ENCODE data around the gene PM20D2. TPM values are rescaled to one million over a fixed set of nuclear protein-coding genes. Genes with fewer than 3 reads are reported as not detected.

Gene PM20D2
- total RNA-seq, 1 experiment from 2014 or later = 28.8 TPM

DNA sequence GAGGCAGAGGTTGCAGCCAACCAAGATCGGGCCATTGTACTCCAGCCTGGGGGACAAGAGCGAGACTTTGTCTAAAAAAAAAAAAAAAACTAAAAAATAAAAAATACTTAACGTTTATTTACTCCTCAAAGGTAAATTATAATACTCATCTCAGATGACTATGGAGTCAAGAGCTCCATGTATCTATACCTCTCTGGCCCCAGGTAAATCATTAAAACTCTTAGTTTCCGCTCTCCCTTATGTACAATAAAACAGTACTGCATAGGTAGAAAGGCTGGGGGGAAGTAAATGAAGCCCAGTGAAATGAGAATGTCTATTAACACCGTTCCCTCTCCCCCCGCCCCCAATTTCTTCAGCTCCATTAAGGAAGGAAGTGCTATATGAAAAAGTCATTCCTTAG, 29.2 kb upstream of the PM20D2 start:
- TF ChIP-seq, protein P1, sequence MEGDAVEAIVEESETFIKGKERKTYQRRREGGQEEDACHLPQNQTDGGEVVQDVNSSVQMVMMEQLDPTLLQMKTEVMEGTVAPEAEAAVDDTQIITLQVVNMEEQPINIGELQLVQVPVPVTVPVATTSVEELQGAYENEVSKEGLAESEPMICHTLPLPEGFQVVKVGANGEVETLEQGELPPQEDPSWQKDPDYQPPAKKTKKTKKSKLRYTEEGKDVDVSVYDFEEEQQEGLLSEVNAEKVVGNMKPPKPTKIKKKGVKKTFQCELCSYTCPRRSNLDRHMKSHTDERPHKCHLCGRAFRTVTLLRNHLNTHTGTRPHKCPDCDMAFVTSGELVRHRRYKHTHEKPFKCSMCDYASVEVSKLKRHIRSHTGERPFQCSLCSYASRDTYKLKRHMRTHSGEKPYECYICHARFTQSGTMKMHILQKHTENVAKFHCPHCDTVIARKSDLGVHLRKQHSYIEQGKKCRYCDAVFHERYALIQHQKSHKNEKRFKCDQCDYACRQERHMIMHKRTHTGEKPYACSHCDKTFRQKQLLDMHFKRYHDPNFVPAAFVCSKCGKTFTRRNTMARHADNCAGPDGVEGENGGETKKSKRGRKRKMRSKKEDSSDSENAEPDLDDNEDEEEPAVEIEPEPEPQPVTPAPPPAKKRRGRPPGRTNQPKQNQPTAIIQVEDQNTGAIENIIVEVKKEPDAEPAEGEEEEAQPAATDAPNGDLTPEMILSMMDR (conservative IDR thresholded peaks at IDR 0.05) = no peak
- TF ChIP-seq EZH2 (IDR thresholded peaks at IDR 0.05; ENCODE audit: low read depth) = no peak
- H3K36me3 ChIP-seq (ENCODE audit: low read depth) = no peaks in the 10 kb centered on the region
- ChIA-PET POLR2A (ENCODE audit: unreplicated experiment) (no interaction called here), CTCF (no interaction called here)
- peak overlapping the region; percentile 82 for H3K4me2 ChIP-seq
- intact Hi-C loops (cut with micrococcal nuclease; ENCODE audit: unreplicated experiment) = no loop called here
- H4K20me1 ChIP-seq (ENCODE audit: insufficient read depth) = no peaks in the 10 kb centered on the region
- no peak for DNase-seq
- H3F3A ChIP-seq (ENCODE audit: insufficient read depth, low read depth) = no peaks in the 10 kb centered on the region
- H2AFZ ChIP-seq = no peak overlapping the region
- peak overlapping the region; percentile 56; the same call in 1 of the 2 replicates for H3K4me3 ChIP-seq
- BruUV-seq (replicated peaks) = no TSS peak
- H3K27ac ChIP-seq = no peak overlapping the region
- 0 out of 2 replicates have a peak, but pooled peaks cover 4% of the 10 kb centered on the region for H3K27me3 ChIP-seq (ENCODE audit: insufficient read depth, low read depth)
- H3K9me2 ChIP-seq (ENCODE audit: insufficient read depth) = no peaks in the 10 kb centered on the region
- H3K4me1 ChIP-seq (replicated peaks; ENCODE audit: insufficient read depth) = no peaks in the 10 kb centered on the region
- no peaks in the 10 kb centered on the region for H3K9me3 ChIP-seq (ENCODE audit: insufficient read depth, low read depth)
- no peaks in the 10 kb centered on the region for H3K79me2 ChIP-seq (ENCODE audit: low read depth)

- CTCF ChIA-PET = no interaction called here
- no peaks in the 10 kb centered on the region for H3K4me1 ChIP-seq (replicated peaks; ENCODE audit: insufficient read depth)
- no peak within 1 kb of the TSS for H3K27ac ChIP-seq
- H3K4me2 ChIP-seq = peak within 1 kb of the TSS; percentile 82
- no peaks in the 10 kb centered on the region for H3K9me3 ChIP-seq (ENCODE audit: insufficient read depth, low read depth)
- no peaks in the 10 kb centered on the region for H3F3A ChIP-seq (ENCODE audit: insufficient read depth, low read depth)
- H3K27me3 ChIP-seq (ENCODE audit: insufficient read depth, low read depth) = 0 out of 2 replicates have a peak, but pooled peaks cover 4% of the 10 kb centered on the region
- H3K9me2 ChIP-seq (ENCODE audit: insufficient read depth) = no peaks in the 10 kb centered on the region
- no peaks in the 10 kb centered on the region for H4K20me1 ChIP-seq (ENCODE audit: insufficient read depth)
- H2AFZ ChIP-seq = peak within 1 kb of the TSS; percentile 87
- no TSS peak for BruUV-seq (replicated peaks)
- POLR2A ChIA-PET (ENCODE audit: unreplicated experiment) = no interaction called here
- no peaks in the 10 kb centered on the region for H3K79me2 ChIP-seq (ENCODE audit: low read depth)
- H3K4me3 ChIP-seq = peak within 1 kb of the TSS; percentile 56; the same call in 1 of the 2 replicates
- peak in 1 of 2 experiments; percentile 11 for DNase-seq
- TF ChIP-seq, protein P1 (conservative IDR thresholded peaks at IDR 0.05) = no peak
- no peak for TF ChIP-seq EZH2 (IDR thresholded peaks at IDR 0.05; ENCODE audit: low read depth)
- intact Hi-C loops (cut with micrococcal nuclease; ENCODE audit: unreplicated experiment) = no loop called here
- no peaks in the 10 kb centered on the region for H3K36me3 ChIP-seq (ENCODE audit: low read depth)
These were observed 28.4 kb upstream of the PM20D2 start, which contains the start of gene SRSF12 for GRCh38 chr6:89117211-89118108. Gene SRSF12 (minus strand): TSS chr6:89118071. CDS start chr6:89117887, 184 bp downstream.

DNA sequence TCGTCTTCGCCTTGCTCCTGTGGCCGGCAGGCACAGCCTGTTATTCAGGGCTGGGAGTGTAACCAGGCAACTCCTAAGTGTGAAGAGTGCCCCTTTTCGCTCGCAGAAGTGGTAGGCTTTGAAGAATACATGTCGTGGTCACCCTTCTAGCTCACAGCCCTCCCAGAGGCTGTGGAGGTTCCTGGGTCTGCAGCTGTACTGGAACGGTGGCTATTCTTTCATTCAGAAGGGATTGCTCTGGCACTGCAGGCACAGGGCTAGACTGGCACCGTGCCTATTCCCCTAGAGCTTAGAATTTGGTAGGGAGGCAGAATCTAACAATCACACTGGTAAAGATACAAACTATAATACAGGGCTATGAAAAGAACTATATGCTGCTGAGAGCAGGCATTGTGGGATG, 26.9 kb upstream of the PM20D2 start:
- Histone ChIP-seq H3K27ac (no peak overlapping the region), H2AFZ (no peak overlapping the region), H3K4me3 (no peak overlapping the region), H3K36me3 (ENCODE audit: low read depth) (no peaks in the 10 kb centered on the region), H3K27me3 (ENCODE audit: insufficient read depth, low read depth) (0 out of 2 replicates have a peak, but pooled peaks cover 4% of the 10 kb centered on the region), H3K79me2 (ENCODE audit: low read depth) (no peaks in the 10 kb centered on the region), H3K9me3 (ENCODE audit: insufficient read depth, low read depth) (no peaks in the 10 kb centered on the region), H3K4me1 (replicated peaks; ENCODE audit: insufficient read depth) (no peaks in the 10 kb centered on the region), H3F3A (ENCODE audit: insufficient read depth, low read depth) (no peaks in the 10 kb centered on the region), H4K20me1 (ENCODE audit: insufficient read depth) (no peaks in the 10 kb centered on the region), H3K4me2 (no peak overlapping the region), H3K9me2 (ENCODE audit: insufficient read depth) (no peaks in the 10 kb centered on the region)
- BruUV-seq (replicated peaks) = no TSS peak
- intact Hi-C loops (cut with micrococcal nuclease; ENCODE audit: unreplicated experiment) = no loop called here
- ChIA-PET POLR2A (ENCODE audit: unreplicated experiment) (interaction anchor here (0.7 kb wide), 1 partner anchor 133 kb away, joined by 5 read pairs; no protein-coding TSS in a partner anchor), CTCF (no interaction called here)
- TF ChIP-seq EZH2 (IDR thresholded peaks at IDR 0.05; ENCODE audit: low read depth) = no peak
- TF ChIP-seq, protein P1 (conservative IDR thresholded peaks at IDR 0.05) = no peak
- no peak for DNase-seq
